NB4 (cell line): ENCODE data around the gene ARF3.

Experiments
- DNase-seq: peaks from one replicate; pipeline ENCODE4 v3.0.0; 2010; ENCODE audit warnings: low read depth
- H3K4me3 ChIP-seq: one replicate; pipeline ENCODE4 v1.5.1; 2011; ENCODE audit warnings: mild to moderate bottlenecking, low read depth, low read length, moderate library complexity
- MAX ChIP-seq: IDR thresholded peaks from 2 replicates; pipeline ENCODE4 v1.6.1; 2011; ENCODE audit warnings: low read depth, low read length
- MYC ChIP-seq: IDR thresholded peaks from 2 replicates; pipeline ENCODE4 v1.6.1; 2011; ENCODE audit warnings: low read depth, low read length
- POLR2A ChIP-seq: IDR thresholded peaks from 2 replicates; pipeline ENCODE4 v1.6.1; 2011; ENCODE audit warnings: mild to moderate bottlenecking; ENCODE audit not compliant: insufficient read length; ENCODE audit errors: extremely low read depth
- TF ChIP-seq, protein P1 (sequence below): IDR thresholded peaks from one replicate; pipeline ENCODE4 v1.5.1; 2012; ENCODE audit warnings: low read depth, low read length

ARF3 gene

DNA sequence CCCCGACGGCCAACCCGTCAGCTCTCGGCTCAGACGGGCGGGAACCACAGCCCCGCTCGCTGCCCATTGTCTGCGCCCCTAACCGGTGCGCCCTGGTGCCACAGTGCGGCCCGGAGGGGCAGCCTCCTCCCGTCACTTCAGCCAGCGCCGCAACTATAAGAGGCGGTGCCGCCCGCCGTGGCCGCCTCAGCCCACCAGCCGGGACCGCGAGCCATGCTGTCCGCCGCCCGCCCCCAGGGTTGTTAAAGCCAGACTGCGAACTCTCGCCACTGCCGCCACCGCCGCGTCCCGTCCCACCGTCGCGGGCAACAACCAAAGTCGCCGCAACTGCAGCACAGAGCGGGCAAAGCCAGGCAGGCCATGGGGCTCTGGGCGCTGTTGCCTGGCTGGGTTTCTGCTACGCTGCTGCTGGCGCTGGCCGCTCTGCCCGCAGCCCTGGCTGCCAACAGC is 21.0 kb upstream of the ARF3 start, which contains the start of gene WNT1:
TSS of gene WNT1 (plus strand) at position 32 of the 450 bp plus-strand sequence. CDS start at position 361, 329 bp downstream.
- H3K4me3 ChIP-seq, result no peak within 1 kb of the TSS
- TF ChIP-seq POLR2A (no peak), MAX (no peak), MYC (no peak)
- TF ChIP-seq, protein P1, sequence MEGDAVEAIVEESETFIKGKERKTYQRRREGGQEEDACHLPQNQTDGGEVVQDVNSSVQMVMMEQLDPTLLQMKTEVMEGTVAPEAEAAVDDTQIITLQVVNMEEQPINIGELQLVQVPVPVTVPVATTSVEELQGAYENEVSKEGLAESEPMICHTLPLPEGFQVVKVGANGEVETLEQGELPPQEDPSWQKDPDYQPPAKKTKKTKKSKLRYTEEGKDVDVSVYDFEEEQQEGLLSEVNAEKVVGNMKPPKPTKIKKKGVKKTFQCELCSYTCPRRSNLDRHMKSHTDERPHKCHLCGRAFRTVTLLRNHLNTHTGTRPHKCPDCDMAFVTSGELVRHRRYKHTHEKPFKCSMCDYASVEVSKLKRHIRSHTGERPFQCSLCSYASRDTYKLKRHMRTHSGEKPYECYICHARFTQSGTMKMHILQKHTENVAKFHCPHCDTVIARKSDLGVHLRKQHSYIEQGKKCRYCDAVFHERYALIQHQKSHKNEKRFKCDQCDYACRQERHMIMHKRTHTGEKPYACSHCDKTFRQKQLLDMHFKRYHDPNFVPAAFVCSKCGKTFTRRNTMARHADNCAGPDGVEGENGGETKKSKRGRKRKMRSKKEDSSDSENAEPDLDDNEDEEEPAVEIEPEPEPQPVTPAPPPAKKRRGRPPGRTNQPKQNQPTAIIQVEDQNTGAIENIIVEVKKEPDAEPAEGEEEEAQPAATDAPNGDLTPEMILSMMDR, result no peak
- DNase-seq, result no peak

GRCh38 chr12:48977290-48978281 is 20.3 kb upstream of the ARF3 start:
- TF ChIP-seq MAX (0 out of 2 replicates have a peak, but pooled peaks have one; percentile 17), POLR2A (no peak), MYC (no peak)
- TF ChIP-seq, protein P1, result peak; percentile 71
- H3K4me3 ChIP-seq, result no peak overlapping the region
- peak; percentile 77 for DNase-seq

DNA sequence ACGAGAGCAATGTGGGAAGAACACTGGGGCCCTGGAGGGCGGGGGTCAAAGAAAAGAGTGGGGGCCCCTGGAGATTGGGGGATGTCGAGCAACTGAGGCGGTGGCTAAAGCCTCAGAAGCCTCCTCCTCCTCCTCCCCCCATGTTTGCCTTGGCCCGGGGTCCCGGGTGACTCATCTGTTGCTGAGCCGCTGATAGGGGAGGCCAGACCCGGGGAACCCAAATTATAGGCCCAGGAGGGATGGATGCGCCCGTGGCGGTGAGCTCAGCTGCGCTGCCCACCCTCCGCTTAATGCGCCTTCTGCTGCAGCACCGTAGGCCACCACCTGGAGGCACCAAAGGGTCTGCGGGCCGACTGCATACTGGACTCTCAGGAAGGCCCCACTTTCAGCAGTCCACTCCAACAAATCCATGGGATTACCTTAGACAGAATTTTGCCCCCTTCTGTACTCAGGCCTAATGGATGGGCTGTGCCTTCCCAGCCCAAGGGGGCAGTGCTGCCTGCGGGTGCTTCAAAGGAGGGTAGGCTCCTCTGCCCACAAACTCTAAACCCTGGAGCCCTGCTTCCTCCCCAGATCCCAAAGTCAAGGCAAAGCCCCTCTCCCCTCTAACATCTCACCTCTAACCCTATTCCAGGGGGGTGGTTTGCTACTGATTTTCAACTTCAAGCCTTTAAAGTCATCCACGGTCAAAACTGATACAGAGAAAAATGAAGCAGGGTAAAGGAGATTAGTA is 16.8 kb upstream of the ARF3 start:
- no peak overlapping the region for H3K4me3 ChIP-seq
- DNase-seq, result peak; percentile 46
- TF ChIP-seq MYC (no peak), POLR2A (no peak), MAX (no peak)
- TF ChIP-seq, protein P1, result peak; percentile 32

- TF ChIP-seq, protein P1, result no peak
- TF ChIP-seq POLR2A (no peak), MAX (no peak), MYC (no peak)
These were observed 16.2 kb upstream of the ARF3 start for GRCh38 chr12:48973531-48973930.

GRCh38 chr12:48972952-48973483 is 15.7 kb upstream of the ARF3 start:
- no peak overlapping the region for H3K4me3 ChIP-seq
- TF ChIP-seq, protein P1, result no peak
- TF ChIP-seq MYC (no peak), POLR2A (no peak), MAX (no peak; the same call in 1 of the 2 replicates)
- DNase-seq, result no peak

More at GRCh38 chr12:48973531-48973930, 16.2 kb upstream of the ARF3 start:
- DNase-seq, result peak; percentile 51
- no peak overlapping the region for H3K4me3 ChIP-seq
